Bronchial epithelial cell (primary cell): Measurements from ENCODE around the gene ARL11. TPM values are rescaled to one million over a fixed set of nuclear protein-coding genes. Genes with fewer than 3 reads are reported as not detected.
A peak's percentile ranks its signal among the peaks of the same experiment; 100 is the strongest.

Source experiments
- DNase-seq: peaks from one replicate; pipeline ENCODE4 v3.0.0-alpha.2; 2010; ENCODE audit warnings: low read depth
- FAIRE-seq: peaks from 2 replicates; lab custom pipeline; 2011; peaks lifted over from hg19 to GRCh38; lab: Jason Lieb, UNC
- H3K27me3 ChIP-seq: 2 replicates; pipeline ENCODE4 v1.5.1; 2011; ENCODE audit warnings: low read length; ENCODE audit not compliant: control insufficient read depth, insufficient read depth
- H3K36me3 ChIP-seq: 2 replicates; pipeline ENCODE4 v1.5.1; 2011; ENCODE audit warnings: low read length; ENCODE audit not compliant: control insufficient read depth, insufficient read depth
- H3K4me3 ChIP-seq: 2 replicates; pipeline ENCODE4 v1.5.1; 2011; ENCODE audit warnings: mild to moderate bottlenecking, low read depth, low read length, control low read depth
- total RNA-seq: library from RNA; depleted of rRNA; stranded (reverse); fragments of >200 nt; gene quantifications from 2 replicates; pipeline ENCODE4 v1.2.1, GENCODE V29; 2014
- TF ChIP-seq, protein P1 (sequence below): IDR thresholded peaks from 2 replicates; pipeline ENCODE4 v1.5.1; 2011; ENCODE audit warnings: mild to moderate bottlenecking, moderate library complexity, low read length, control low read depth, inconsistent platforms; ENCODE audit not compliant: insufficient read depth, severe bottlenecking

The ARL11 gene
- under 0.01 TPM in 1 of 2 replicates, not detected in the other for total RNA-seq

GRCh38 chr13:49627831-49628652 lies at the start of gene ARL11:
Gene ARL11 (plus strand): TSS chr13:49628507. CDS start chr13:49630448, 1,941 bp downstream.
- FAIRE-seq (no peak), DNase-seq (peak; percentile 32)
- H3K4me3 ChIP-seq: no peak within 1 kb of the TSS
- no peaks in the 10 kb centered on the region for H3K36me3 ChIP-seq
- TF ChIP-seq, protein P1, sequence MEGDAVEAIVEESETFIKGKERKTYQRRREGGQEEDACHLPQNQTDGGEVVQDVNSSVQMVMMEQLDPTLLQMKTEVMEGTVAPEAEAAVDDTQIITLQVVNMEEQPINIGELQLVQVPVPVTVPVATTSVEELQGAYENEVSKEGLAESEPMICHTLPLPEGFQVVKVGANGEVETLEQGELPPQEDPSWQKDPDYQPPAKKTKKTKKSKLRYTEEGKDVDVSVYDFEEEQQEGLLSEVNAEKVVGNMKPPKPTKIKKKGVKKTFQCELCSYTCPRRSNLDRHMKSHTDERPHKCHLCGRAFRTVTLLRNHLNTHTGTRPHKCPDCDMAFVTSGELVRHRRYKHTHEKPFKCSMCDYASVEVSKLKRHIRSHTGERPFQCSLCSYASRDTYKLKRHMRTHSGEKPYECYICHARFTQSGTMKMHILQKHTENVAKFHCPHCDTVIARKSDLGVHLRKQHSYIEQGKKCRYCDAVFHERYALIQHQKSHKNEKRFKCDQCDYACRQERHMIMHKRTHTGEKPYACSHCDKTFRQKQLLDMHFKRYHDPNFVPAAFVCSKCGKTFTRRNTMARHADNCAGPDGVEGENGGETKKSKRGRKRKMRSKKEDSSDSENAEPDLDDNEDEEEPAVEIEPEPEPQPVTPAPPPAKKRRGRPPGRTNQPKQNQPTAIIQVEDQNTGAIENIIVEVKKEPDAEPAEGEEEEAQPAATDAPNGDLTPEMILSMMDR: no peak
- H3K27me3 ChIP-seq: no peaks in the 10 kb centered on the region

GRCh38 chr13:49579501-49579900 lies 48.8 kb upstream of the ARL11 start:
- H3K4me3 ChIP-seq: no peak overlapping the region
- DNase-seq (peak; percentile 33), FAIRE-seq (no peak)
- H3K36me3 ChIP-seq: no peaks in the 10 kb centered on the region
- TF ChIP-seq, protein P1: no peak
- no peaks in the 10 kb centered on the region for H3K27me3 ChIP-seq

DNA sequence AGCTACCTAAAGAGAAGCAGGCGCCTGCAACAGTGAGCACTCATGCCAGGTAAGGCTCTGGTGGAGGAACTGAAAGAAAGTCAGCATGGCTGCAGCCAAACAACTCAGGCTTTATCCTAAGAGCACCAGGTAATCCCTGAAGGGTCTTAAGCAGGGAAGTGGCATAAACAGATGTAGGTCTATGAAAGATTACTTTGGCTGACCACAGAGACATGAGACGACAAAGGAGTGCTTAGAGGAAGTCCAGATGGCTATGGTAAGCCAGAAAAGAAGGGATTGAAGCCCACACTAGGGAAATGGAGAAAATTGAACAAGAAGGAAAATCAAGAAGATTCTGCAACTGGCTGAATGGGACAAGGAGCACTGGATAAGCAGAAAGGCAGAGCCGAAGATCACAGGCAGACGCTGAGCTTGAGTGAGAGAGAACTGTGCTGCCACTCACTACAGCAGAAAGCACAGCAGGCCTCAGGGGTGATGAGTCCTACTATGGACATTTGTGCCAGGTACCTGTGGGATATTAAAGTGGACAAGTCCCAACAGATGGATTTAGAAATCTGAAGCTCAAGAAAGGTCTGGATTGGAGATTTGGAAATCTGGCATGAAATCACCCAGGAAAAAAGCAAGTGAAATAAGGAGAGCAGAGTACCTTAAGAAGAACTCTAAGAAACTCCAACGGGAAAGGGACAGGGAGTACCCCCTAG lies 47.2 kb upstream of the ARL11 start:
- H3K36me3 ChIP-seq: no peaks in the 10 kb centered on the region
- no peaks in the 10 kb centered on the region for H3K27me3 ChIP-seq
- FAIRE-seq: no peak
- DNase-seq: peak; percentile 56
- TF ChIP-seq, protein P1: no peak
- no peak overlapping the region for H3K4me3 ChIP-seq

GRCh38 chr13:49584771-49585182 lies 43.5 kb upstream of the ARL11 start:
- DNase-seq (no peak), FAIRE-seq (no peak)
- TF ChIP-seq, protein P1: no peak
- Histone ChIP-seq H3K4me3 (peak overlapping the region; percentile 91), H3K27me3 (no peaks in the 10 kb centered on the region), H3K36me3 (no peaks in the 10 kb centered on the region)

- DNase-seq (peak; percentile 50), FAIRE-seq (no peak)
- H3K4me3 ChIP-seq: peak within 1 kb of the TSS; percentile 91
- TF ChIP-seq, protein P1: no peak
- H3K27me3 ChIP-seq: no peaks in the 10 kb centered on the region
- no peaks in the 10 kb centered on the region for H3K36me3 ChIP-seq
Measured at GRCh38 chr13:49585220-49586157, 42.8 kb upstream of the ARL11 start, which contains the start of gene RCBTB1. Gene RCBTB1 (minus strand): TSS chr13:49585558. CDS start chr13:49567279, 18,279 bp downstream.
